Esophagus muscularis mucosa (tissue), 3 donors: Measurements from ENCODE around the gene MAGI2.

ENCODE experiments used
- CTCF ChIP-seq, 3 experiments: fragments of 200-600 bp in 2 of 3; fragments of 450-650 bp in 1 of 3; sonication (generic) in 2 of 3; IDR thresholded peaks; one replicate each; pipeline ENCODE4 v1.5.1; 2017 to 2019; ENCODE audit warnings: antibody characterized with exemption in 3 of 3, mild to moderate bottlenecking in 2 of 3, moderate library complexity in 1 of 3
- POLR2A ChIP-seq: fragments of 450-650 bp; IDR thresholded peaks from one replicate; pipeline ENCODE4 v1.6.1; 2017; ENCODE audit warnings: antibody characterized with exemption, moderate library complexity, mild to moderate bottlenecking, low read depth
- POLR2AphosphoS5 ChIP-seq, 2 donors: sonication (generic); formaldehyde crosslinking; IDR thresholded peaks; one replicate each; pipeline ENCODE4 v1.6.1; 2017; ENCODE audit warnings: antibody characterized with exemption in 2 of 2

DNA sequence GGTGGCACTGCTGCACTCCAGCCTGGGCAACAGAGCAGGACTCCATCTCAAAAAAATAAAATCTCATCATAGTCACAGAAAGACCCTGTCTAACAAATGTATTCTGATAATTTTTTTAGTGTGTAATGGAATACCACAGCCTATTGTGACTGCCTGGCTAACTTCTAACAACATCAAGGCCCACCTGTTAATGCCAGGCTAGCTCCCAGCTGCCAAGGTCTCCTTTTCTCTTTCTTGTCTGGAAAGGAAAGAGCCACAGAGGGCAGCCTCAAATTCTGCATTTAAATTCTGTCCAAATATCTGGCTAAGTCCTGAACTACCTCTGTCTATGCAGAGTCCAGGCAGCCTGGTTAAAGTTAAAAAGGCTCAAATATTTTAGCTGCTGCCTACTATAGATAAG, 700.9 kb downstream of the MAGI2 start:
- no peak for TF ChIP-seq CTCF (IDR thresholded peaks at IDR 0.05)
- no peak for TF ChIP-seq POLR2A
- TF ChIP-seq POLR2AphosphoS5 (IDR thresholded peaks at IDR 0.05): no peak
